DMS53 (cell line): ENCODE data around the gene LMNB1.
A peak's percentile ranks its signal among the peaks of the same experiment; 100 is the strongest.
"Not testable (repeated sequence)": the region's sequence is repeated elsewhere in the genome, so short reads cannot be mapped to it uniquely, and the experiment has no call there.

ENCODE experiments used
- DNase-seq: peaks from one replicate; lab custom pipeline; 2025; lab: John Stamatoyannopoulos, UW

LMNB1 gene

DNA sequence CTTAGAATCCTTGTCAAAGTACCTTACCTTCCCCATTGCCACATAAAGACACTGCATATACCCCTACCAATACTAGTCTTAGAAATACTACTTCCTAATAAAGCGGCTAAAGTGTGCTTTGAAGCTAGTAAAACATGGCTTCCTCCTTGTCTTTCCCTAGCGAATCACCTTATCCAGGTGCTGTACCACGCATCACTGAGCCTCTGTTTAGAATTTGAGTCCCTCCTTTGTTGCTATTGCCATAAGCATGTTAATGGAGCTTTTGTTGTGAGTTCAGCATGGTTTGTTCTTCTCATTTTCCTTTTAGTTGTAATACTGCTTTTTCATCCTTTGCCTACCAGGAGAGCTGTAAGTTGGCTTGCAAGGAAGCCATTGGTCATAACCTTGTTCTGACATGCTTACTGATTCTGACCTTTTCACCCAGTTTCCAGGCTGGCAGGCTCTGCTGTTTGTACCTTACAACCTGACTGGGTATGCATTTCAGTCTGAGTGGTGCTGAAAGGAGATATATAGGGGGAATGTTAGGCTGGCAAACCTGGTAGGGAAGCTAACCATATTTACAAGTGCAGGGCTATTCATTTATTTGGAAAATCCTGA, 49.8 kb downstream of the LMNB1 start:
- no peak for DNase-seq

DNA sequence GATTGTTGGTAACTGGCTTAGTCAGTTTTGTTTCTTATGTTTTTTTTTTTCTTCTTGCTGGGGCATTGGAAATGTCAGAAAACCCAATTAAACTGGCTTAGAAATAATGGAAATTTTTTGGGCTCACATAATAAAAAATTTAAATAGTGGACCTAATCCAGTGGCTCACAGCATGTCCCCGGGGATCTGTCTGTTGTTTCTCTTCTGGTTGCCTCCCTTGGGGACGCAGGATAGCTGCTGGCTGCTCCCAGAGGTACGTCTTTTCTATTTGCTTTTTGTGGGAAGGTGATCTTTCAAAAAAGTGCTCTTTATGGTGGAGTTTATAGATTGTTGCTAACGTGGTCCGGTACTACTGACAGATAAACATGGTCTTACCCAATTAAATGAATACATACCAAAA, 52.2 kb downstream of the LMNB1 start:
- DNase-seq: no peak

DNA sequence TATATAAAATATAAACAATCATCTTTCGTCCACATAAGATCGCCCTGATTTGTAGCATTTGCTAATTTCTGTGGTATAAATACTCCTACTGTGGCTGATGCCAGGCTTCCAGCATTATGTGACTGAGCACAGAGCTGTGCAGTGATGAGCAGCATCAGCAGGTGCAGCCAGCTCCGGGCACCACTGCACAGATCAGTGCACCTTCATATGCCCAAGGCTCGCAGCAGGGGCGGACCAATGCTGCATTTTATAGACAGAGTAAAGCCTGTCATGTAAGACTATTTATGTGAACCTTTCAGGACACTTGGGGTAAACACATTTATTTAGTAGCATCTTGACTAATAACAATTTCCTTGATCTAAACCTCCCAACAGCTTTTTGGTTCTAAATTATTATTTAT, 53.1 kb downstream of the LMNB1 start:
- no peak for DNase-seq

DNA sequence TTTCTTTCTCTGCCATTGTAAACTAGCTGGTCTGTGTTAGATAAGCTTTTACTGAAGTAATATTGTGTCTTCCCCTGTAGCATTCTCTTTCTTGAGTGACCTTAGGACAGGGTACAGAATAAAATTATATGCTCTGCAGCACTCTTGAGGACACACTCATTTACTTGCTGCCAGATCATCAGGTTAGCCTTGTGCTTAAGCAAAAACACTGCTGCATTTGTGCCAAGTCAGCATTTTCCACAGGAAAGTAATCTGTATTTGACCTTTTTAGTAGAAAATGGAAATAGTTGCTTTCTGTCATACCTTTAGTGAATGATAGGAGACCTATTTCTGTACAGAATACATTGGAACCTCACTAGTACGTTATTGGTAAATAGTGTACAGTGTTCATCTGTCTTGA, 54.2 kb downstream of the LMNB1 start:
- DNase-seq: no peak

DNA sequence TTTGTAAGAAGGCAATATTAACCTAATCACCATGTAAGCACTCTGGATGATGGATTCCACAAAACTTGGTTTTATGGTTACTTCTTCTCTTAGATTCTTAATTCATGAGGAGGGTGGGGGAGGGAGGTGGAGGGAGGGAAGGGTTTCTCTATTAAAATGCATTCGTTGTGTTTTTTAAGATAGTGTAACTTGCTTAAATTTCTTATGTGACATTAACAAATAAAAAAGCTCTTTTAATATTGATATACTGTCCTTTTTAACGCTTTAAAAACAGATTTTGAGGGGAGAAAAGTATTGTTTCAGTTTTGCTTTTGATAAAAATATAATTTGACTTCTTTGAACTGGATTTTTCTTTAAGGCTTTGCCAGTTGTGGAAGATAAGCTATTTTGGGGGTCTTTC, 59.8 kb downstream of the LMNB1 start:
- no peak for DNase-seq

DNA sequence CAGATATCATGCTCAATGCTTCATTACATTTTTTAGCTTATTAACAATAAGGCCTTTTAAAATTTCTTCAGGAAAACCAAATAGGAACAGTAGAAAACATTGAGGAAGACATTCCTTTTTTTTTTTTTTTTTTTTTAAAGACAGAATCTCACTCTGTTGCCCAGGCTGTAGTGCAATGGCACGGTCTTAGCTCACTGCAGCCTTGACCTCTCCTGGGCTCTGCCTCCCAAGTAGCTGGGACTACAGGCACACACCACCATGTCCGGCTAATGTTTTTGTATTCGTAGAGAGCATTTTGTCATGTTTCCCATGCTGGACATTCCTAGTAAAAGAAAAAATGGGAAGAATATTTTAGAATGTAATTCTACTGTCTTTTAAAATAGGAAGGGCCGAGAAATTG, 60.3 kb downstream of the LMNB1 start:
- no peak for DNase-seq

DNA sequence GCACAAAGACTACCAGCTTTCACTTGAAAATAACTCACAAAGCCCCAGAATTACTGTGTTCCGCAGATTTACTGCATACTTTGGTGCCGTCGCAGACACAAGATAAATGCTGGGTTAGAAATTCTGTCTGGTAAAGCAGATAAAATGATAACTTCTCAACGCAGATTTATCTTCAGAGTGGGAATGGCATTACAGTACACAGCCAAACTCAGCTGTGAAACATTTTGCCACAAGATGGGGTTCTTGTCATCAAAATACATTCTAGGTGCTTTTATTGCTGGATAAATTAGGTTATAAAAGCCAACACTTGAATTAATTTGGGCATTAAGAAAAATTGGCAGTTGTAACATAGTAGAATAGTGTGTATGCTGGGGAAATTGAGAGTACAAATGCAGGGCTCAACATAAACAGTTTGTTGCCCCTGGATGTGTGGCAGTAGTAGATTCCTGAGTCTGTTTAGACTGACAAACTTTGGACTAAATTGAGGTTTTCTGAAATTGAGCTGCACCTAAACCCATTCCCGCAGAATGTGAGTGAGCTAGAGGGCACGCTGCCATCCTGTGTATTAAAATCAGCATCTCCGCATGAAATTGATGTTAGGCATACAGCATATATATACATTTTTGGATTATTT, 61.1 kb downstream of the LMNB1 start:
- DNase-seq: no peak

DNA sequence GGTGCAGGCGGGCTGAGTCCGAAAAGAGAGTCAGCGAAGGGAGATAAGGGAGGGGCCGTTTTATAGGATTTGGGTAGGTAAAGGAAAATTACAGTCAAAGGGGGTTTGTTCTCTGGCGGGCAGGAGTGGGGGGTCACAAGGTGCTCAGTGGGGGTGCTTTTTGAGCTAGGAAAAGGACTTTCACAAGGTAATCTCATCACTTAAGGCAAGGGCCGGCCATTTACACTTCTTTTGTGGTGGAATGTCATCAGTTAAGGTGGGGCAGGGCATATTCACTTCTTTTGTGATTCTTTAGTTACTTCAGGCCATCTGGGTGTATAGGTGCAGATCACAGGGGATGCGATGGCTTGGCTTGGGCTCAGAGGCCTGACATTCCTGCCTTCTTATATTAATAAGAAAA, 62.5 kb downstream of the LMNB1 start:
- not testable (repeated sequence) for DNase-seq

DNA sequence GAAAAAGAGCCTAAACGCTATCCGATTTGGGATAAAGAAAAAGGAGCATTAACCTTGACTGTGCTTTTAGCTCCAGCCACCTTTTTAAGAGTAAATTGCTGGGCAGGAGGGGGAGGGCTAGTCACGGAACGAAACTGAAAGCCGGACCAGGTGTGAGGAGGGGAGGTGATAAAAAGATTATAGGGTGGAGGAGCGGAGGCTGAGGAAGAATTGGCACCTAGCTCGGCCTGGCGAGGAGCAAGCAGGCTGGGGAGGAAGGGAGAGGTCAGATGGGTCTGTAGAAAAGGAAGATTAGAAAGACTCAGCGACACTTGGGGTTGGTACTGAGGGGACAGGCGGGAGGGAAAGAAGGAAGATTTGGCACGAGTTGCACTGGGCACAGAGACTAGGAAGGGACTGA, 66.4 kb downstream of the LMNB1 start:
- not testable (repeated sequence) for DNase-seq

DNA sequence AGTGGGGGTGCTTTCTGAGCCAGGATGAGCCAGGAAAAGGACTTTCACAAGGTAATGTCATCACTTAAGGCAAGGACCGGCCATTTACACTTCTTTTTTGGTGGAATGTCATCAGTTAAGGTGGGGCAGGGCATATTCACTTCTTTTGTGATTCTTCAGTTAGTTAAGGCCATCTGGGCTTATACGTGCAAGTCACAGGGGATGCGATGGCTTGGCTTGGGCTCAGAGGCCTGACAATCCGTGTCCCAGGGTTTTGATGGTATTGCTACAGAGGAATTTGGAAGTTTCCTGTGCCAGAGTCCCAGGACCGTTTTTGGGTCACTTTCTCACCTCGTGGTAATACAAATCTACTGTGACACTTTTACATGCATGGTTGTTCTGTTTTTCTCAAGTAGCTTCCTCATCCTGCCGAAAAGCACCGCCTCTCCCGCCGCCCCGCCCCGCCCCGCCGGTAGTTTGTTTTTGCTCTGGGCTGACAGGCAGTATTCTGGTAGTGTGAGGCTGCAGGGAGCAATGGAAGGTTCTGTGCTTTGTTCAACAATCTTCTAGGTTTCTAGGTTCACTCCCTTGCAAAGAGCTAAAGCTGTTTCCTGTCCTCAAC, 68.6 kb downstream of the LMNB1 start:
- peak; percentile 64 for DNase-seq

DNA sequence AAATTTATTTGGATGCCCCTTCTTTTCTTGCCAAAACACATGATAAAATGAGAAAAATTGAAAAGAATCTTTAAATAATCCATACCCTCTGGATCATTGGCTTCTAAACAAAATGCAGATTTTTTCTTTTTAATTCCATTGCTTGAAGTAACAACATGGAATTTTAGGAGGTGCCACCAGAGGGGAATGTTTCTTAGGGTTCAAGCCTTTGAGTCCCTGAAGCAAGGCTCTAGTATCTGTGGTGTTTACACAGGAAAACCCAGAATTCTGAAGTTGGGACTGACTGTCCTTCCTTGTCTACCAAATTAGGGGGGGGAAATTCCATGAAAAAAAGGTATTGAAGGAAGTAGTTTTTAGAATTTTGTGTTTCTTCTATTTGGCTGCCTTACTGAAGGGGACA, 69.4 kb downstream of the LMNB1 start:
- no peak for DNase-seq

DNA sequence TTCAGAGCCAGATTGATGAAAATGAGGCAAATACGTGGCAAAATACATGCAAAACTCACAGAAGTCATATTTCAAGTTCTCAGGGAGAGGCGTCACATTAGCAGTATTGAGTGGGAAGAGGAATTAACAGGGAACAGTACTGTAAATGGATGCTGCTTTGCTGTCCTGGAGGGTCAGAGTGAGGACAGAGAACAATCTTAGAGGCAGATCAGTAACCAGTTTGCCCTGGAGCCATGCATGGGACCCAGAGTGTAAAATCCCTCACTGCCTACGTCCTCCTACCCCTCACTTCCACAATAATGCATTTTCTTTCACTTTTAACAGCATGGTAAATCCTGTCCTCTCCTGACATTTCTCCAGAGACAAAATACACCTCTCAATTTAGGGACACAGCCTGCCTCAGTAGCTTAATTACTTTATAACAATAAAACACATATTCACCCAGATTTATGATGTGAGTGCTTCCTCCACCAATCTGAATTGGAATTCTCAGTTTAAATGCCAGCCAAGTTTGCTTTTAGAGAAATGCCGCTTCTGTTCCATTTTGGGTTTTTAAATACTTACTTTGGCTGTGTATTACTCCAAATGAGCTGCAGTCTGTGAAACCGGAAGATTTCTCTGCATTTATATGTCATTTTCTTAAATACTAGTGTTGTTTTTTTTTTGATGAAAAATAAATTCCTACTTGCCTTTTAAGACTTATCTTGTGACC, 70.0 kb downstream of the LMNB1 start:
- no peak for DNase-seq

DNA sequence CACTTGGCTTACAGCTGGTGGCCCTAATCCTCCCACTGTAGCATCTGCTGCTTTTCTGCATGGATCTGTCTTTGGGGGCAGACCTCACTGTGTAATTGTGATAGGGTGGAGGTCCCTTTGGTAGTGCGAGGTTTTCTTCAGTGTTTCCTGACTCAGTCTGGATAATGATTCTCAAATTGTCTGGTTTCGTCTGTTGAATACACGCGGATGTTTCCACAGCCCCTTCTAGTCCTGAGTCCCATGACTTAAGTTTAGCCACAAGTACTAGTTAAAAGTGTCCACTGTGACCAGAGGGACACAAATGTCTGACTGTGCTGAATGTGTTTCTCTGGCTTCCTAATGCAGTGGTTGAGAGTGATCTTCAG, 70.5 kb downstream of the LMNB1 start:
- DNase-seq: no peak

DNA sequence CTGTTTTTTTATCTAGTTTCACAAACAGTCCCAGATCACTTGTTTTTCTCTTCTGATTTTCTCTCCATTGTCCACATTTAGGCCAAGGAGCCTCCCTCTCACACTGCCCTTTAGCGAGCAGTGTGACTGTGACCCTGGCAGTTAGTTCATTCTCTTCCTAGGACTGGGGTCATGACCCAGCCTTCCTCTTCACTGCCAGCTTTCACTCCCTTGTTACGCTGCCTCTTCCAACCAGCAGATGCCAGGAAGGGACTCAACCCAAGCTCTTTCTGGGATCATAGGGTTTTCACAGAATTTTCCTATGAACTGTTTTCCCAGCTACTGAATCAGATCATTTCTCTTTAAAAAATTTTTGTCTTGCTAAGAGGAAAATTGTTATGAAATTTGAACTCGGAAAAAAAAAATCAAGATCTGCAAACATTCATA, 70.9 kb downstream of the LMNB1 start:
- no peak for DNase-seq

DNA sequence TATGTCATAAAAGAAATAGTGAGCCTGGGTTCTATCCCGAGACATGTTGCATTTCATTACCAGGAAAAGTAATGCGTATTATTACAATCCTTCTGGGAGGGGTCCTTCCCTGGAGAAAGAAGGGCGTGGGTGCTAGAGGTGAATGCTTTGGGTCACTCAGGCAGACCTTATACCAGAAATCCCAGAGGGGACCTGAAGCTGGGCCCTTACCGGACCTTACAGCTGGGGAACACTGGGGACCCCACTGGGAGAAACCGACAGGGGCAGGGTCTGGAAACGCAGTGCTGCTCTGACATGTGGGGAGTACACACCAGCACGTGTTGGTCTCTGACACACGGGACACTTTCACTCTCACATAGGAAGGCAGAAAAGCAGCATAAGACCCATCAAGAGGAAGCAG, 71.3 kb downstream of the LMNB1 start:
- DNase-seq: no peak

DNA sequence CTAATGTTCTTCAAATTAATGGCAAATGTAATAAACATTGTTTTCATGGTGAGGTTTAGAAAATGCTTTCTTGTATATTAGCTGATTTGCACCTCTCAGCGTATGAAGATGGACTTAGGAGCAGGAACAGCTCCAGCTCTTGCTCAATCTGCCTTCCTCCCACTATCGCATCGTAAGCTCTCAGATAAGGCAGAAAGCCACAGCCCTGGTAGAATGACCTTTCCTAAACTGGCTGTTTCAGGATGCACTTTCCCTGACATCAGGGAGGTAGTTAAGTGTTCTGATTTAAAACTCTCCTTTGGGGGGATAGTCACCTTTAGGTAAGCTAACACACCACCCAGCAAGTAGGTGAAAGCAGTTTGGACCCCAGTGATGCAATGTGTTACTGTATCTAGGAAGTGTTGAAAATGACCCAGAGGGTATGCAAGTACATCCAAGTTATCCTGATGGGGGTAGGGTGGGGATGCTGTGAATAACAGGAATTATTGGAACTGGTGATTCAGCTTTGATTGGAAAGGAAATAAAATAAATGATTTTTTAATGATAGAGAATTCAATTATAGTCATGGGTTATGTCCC, 72.3 kb downstream of the LMNB1 start:
- no peak for DNase-seq

DNA sequence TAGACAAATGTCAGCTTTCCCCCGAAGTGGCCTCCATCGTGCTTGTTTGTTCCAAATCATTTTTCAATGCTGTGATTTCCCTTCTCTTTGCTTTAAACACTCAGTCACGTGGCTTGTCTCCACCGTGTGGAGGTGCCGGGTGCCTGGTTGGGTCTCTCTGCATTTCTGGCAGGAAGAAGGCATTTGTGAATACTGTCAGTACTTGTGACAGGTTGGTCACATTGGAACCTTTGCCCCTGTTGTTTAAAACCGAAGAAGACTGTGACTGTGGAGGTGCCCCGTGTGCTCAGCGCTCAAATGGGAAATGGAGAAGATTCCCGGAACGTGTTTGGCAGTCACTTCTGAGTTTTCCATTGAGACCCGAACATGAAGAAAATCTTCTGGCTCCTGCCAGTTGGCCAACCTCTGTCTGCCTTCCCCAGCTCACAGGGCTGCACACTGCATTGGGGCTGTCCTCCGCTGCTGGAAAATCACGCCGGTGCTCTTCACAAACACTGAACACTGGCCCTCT, 74.6 kb downstream of the LMNB1 start:
- no peak for DNase-seq

DNA sequence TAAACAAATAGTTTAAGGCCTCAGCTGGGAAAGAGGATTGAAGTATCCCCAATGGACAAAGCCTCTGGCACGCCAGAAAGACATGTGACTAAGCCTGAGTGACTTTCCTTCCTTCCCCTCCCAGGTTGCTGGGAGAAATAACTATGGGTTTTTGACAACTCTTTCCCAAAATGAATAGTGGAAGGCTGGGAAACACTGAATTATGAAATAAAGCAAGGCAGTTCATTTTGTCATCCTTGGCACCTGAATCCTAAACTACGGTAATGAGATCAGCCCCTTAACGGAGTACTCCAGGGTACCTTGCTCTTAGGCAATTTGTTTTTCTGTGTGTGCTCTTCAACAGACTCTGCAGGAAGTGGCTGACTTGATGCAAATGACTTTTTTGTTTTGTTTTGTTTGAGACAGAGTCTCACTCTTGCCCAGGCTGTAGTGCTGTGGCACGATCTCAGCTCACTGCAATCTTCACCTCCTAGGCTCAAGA, 75.2 kb downstream of the LMNB1 start:
- DNase-seq: no peak

DNA sequence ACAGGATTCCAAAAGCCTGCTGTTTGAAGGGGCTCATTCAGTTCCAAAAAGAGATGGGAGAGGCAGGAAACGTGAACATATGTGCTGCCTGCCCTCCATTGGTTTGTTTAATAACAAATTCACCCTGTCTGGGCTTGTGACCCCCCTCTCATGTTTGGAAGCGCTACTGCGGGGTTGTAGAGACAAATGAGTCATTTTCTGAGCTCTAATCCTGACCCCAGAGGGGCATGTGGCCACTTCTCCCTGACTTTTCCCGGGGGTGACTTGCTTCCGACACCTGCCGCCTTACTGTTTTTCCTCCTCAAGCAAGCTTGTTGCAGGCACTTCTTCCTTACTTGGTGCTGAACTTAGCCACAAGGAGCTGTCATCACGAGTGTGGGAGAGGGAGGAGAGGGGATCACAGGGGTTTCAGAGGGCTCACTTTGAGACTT, 75.9 kb downstream of the LMNB1 start:
- no peak for DNase-seq

DNA sequence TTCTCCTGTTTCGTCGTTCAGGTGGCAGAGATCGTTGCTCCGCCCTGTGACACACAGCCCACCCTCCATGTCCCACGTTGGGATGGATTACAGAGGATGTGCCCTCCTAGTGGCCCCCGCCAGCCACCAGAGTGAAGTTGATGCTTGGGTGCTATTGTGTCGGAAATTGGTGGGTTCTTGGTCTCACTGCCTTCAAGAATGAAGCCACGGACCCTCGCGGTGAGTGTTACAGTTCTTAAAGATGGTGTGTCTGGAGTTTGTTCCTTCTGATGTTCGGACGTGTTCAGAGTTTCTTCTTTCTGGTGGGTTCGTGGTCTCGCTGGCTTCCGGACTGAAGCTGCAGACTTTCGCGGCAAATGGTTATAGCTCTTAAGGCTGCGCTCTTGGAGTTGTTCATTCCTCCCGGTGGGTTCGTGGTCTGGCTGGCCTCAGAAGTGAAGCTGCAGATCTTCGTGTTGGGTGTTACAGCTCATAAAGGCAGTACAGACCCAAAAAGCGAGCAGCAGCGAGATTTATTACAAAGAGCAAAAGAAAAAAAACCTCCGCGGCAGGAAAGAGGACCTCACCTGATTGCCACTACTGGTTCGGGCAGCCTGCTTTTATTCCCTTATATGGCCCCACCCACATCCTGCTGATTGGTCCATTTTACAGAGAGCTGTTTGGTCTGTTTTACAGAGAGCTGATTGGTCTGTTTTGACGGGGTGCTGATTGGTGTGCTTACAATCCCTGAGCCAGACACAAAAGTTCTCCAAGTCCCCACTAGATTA, 76.8 kb downstream of the LMNB1 start:
- not testable (repeated sequence) for DNase-seq

DNA sequence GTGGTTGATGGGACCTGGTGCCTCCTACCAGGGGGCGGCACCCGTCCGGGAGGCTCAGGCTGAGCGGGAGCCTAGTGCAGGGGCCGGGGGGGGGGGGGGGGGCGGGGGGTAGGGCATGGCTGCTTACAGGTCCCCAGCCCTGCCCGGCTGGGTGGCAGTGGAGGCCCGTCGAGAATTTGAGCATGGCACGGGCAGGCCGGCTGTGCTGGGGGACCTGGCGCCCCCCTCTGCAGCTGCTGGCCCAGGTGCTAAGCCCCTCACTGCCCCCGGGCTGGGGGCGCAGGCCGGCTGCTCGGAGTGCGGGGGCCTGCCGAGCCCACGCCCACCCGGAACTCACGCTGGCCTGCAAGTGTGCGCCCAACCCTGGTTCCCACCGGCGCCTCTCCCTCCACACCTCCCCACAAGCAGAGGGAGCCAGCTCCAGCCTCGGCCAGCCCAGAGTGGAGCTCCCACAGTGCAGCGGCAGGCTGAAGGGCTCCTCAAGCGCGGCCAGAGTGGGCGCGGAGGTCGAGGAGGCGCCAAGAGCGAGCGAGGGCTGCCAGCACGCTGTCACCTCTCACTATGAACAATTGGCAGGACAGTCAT, 77.7 kb downstream of the LMNB1 start:
- DNase-seq: no peak
